Astrocyte (in vitro differentiated cells and primary cell): ENCODE results near the gene TRIM9. TPM values are rescaled to one million over a fixed set of nuclear protein-coding genes. Genes with fewer than 3 reads are reported as not detected.

Experiments
- DNase-seq: peaks from one replicate; pipeline ENCODE4 v3.0.0-alpha.2; 2010; ENCODE audit warnings: low read depth
- FAIRE-seq: peaks from 2 replicates; lab custom pipeline; 2011; peaks lifted over from hg19 to GRCh38; lab: Jason Lieb, UNC
- H2AFZ ChIP-seq: 2 replicates; pipeline ENCODE4 v1.6.0; 2012; ENCODE audit warnings: low read depth, low read length, inconsistent platforms
- H3K27ac ChIP-seq: 2 replicates; pipeline ENCODE4 v1.5.1; 2011; ENCODE audit warnings: low read depth, low read length, inconsistent platforms
- H3K27me3 ChIP-seq: 2 replicates; pipeline ENCODE4 v1.6.0; 2011; ENCODE audit warnings: low read length, inconsistent platforms; ENCODE audit not compliant: insufficient read depth
- H3K36me3 ChIP-seq: 2 replicates; pipeline ENCODE4 v1.5.1; 2011; ENCODE audit warnings: low read length, inconsistent platforms; ENCODE audit not compliant: insufficient read depth
- H3K4me1 ChIP-seq: 2 replicates; pipeline ENCODE4 v1.5.1; 2011; ENCODE audit warnings: low read length, inconsistent platforms; ENCODE audit not compliant: insufficient read depth
- H3K4me2 ChIP-seq: 2 replicates; pipeline ENCODE4 v1.6.0; 2012; ENCODE audit warnings: low read length, inconsistent platforms
- H3K4me3 ChIP-seq: 2 replicates; pipeline ENCODE4 v1.5.1; 2011; ENCODE audit warnings: low read depth, mild to moderate bottlenecking, low read length, inconsistent platforms; ENCODE audit not compliant: insufficient read depth
- H3K79me2 ChIP-seq: 2 replicates; pipeline ENCODE4 v1.6.0; 2012; ENCODE audit warnings: mild to moderate bottlenecking, low read length, inconsistent platforms; ENCODE audit not compliant: insufficient read depth
- H3K9ac ChIP-seq: 2 replicates; pipeline ENCODE4 v1.6.0; 2012; ENCODE audit warnings: mild to moderate bottlenecking, low read length, inconsistent platforms
- H3K9me3 ChIP-seq: 2 replicates; pipeline ENCODE4 v1.5.1; 2012; ENCODE audit warnings: low read depth, mild to moderate bottlenecking, low read length, inconsistent platforms; ENCODE audit not compliant: insufficient read depth
- H4K20me1 ChIP-seq: 2 replicates; pipeline ENCODE4 v1.6.0; 2012; ENCODE audit warnings: low read length, inconsistent platforms; ENCODE audit not compliant: insufficient read depth
- H3K27ac Mint-ChIP-seq: one replicate; pipeline ENCODE4 v1.8.0; 2021; ENCODE audit warnings: mild to moderate bottlenecking, mixed read lengths; ENCODE audit not compliant: unreplicated experiment
- H3K27me3 Mint-ChIP-seq: one replicate; pipeline ENCODE4 v1.8.0; 2021; ENCODE audit warnings: low read depth, mixed read lengths; ENCODE audit not compliant: unreplicated experiment
- H3K36me3 Mint-ChIP-seq: one replicate; pipeline ENCODE4 v1.8.0; 2021; ENCODE audit warnings: low read depth, mixed read lengths; ENCODE audit not compliant: unreplicated experiment
- H3K4me1 Mint-ChIP-seq: one replicate; pipeline ENCODE4 v1.8.0; 2021; ENCODE audit warnings: low read depth, mixed read lengths; ENCODE audit not compliant: unreplicated experiment
- H3K4me3 Mint-ChIP-seq: one replicate; pipeline ENCODE4 v1.8.0; 2021; ENCODE audit warnings: mild to moderate bottlenecking, moderate library complexity, mixed read lengths; ENCODE audit not compliant: unreplicated experiment
- H3K9me3 Mint-ChIP-seq: one replicate; pipeline ENCODE4 v1.8.0; 2021; ENCODE audit warnings: mild to moderate bottlenecking, mixed read lengths; ENCODE audit not compliant: unreplicated experiment
- EZH2 ChIP-seq: IDR thresholded peaks from 2 replicates; pipeline ENCODE4 v1.6.1; 2012; ENCODE audit warnings: mild to moderate bottlenecking, low read length, inconsistent platforms; ENCODE audit not compliant: insufficient read depth
- total RNA-seq: library from RNA; stranded (reverse); gene quantifications from 2 replicates; pipeline ENCODE4 v1.2.1, GENCODE V29; 2021
- TF ChIP-seq, protein P1 (sequence below): IDR thresholded peaks from 2 replicates; pipeline ENCODE4 v1.5.1; 2011; ENCODE audit warnings: low read depth, mild to moderate bottlenecking, inconsistent platforms, low read length, moderate library complexity; ENCODE audit not compliant: insufficient read depth

Gene TRIM9
- total RNA-seq, 1 donor from 2014 or later = 4.7 TPM

DNA sequence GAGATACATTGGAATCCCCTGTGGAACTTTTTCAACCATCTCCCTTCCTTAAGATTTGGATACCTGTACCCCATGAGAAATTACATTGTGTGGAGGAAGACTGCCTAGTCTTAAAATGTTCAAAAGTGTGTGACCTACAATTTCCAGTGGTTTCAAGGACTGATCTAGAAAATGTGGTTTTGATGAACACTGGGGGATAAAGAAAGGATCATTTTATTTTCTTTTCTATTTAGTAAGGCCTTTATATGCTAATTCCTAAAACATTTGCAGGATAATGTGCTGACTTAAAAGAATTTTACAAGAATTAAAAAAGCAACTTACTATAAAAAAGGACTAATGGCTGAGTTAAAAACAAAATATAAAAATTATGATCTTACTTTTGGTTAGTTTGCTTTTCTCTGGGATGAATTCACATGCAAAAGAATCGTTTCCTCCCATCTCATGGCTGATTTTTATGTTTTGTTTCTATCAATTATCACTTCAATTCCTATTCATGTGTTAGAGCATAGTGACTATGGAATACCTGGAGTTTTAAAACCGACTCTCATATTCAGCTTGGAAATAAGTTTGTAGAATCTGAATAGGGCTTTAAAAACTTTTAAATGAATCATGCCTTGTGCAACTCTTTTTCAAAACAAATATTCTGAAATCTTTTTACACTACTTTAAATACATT lies 110.7 kb downstream of the TRIM9 start:
- FAIRE-seq (no peak), DNase-seq (no peak)
- Histone ChIP-seq H3K4me2 (no peak overlapping the region), H4K20me1 (no peaks in the 10 kb centered on the region), H3K9ac (no peak overlapping the region), H3K9me3 (no peaks in the 10 kb centered on the region), H3K27ac (no peak overlapping the region), H3K4me1 (no peaks in the 10 kb centered on the region), H2AFZ (no peak overlapping the region), H3K79me2 (no peaks in the 10 kb centered on the region), H3K4me3 (no peak overlapping the region), H3K27me3 (no peaks in the 10 kb centered on the region), H3K36me3 (no peaks in the 10 kb centered on the region)
- H3K9me3 Mint-ChIP-seq = no peaks in the 10 kb centered on the region
- TF ChIP-seq, protein P1, sequence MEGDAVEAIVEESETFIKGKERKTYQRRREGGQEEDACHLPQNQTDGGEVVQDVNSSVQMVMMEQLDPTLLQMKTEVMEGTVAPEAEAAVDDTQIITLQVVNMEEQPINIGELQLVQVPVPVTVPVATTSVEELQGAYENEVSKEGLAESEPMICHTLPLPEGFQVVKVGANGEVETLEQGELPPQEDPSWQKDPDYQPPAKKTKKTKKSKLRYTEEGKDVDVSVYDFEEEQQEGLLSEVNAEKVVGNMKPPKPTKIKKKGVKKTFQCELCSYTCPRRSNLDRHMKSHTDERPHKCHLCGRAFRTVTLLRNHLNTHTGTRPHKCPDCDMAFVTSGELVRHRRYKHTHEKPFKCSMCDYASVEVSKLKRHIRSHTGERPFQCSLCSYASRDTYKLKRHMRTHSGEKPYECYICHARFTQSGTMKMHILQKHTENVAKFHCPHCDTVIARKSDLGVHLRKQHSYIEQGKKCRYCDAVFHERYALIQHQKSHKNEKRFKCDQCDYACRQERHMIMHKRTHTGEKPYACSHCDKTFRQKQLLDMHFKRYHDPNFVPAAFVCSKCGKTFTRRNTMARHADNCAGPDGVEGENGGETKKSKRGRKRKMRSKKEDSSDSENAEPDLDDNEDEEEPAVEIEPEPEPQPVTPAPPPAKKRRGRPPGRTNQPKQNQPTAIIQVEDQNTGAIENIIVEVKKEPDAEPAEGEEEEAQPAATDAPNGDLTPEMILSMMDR = no peak
- TF ChIP-seq EZH2 = no peak
- no peak overlapping the region for H3K4me3 Mint-ChIP-seq
- H3K36me3 Mint-ChIP-seq = no peaks in the 10 kb centered on the region
- peaks cover 12% of the 10 kb centered on the region for H3K4me1 Mint-ChIP-seq
- H3K27me3 Mint-ChIP-seq = peaks cover 6% of the 10 kb centered on the region
- no peak overlapping the region for H3K27ac Mint-ChIP-seq

DNA sequence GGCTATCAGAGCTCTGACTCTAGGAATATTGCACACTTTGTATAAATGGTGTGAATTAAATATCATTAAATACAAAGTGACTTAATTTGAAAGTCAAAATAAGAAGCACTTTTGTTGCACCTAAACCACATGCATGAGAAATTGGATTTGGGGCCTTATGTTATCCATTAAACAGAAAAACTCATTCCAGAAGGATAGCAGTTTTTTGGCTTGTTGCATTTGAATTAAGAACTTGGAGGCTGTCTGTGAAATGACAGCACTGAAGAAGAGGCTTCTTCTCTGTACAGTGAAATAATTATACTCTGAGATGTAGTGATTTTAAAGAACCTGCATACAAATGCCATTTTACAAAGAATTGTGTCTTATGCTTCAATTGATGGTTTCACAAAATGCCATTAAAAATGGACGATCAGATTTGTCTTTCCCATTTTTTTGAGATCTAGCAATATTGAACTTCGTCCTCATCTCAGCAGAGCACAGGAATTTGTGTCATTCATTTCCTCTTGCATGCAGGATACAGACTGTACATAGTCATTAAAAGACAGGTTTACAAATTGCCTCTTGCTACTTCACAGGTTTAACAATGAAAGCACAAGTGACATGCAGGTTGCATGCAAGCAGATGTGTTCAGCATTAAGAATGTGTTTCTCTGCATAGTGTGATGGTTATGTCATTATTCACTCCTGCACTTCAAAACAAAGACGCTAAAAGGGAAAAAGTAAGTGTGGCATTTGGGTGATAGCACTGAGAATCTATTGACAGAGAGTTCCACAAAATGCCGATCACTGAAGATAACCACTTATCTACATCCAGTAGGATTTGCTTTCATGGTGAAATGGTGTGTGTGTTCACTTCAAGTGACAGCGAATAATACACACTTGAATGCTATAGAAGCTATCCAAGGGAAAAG lies 114.7 kb downstream of the TRIM9 start:
- Histone ChIP-seq H3K9me3 (no peaks in the 10 kb centered on the region), H3K27me3 (peaks cover 2% of the 10 kb centered on the region), H3K36me3 (no peaks in the 10 kb centered on the region), H3K9ac (no peak overlapping the region), H3K27ac (no peak overlapping the region), H3K4me2 (no peak overlapping the region), H3K4me1 (no peaks in the 10 kb centered on the region), H4K20me1 (no peaks in the 10 kb centered on the region), H3K4me3 (no peak overlapping the region), H2AFZ (no peak overlapping the region), H3K79me2 (no peaks in the 10 kb centered on the region)
- H3K4me3 Mint-ChIP-seq = no peak overlapping the region
- no peak for FAIRE-seq
- no peak for DNase-seq
- H3K36me3 Mint-ChIP-seq = no peaks in the 10 kb centered on the region
- peaks cover 9% of the 10 kb centered on the region for H3K27me3 Mint-ChIP-seq
- peaks cover 5% of the 10 kb centered on the region for H3K4me1 Mint-ChIP-seq
- TF ChIP-seq EZH2 = no peak
- TF ChIP-seq, protein P1 = no peak
- no peak overlapping the region for H3K27ac Mint-ChIP-seq
- no peaks in the 10 kb centered on the region for H3K9me3 Mint-ChIP-seq
